Thoracic aorta (tissue), 2 donors: ENCODE measurements around the gene FRMPD4. TPM values are rescaled to one million over a fixed set of nuclear protein-coding genes. Genes with fewer than 3 reads are reported as not detected.

Experiments
- ATAC-seq: fragments of 150-250 bp; one replicate; pipeline ENCODE4 v1.8.0; 2017; ENCODE audit warnings: low read depth; ENCODE audit not compliant: insufficient number of reproducible peaks, low FRiP score
- DNase-seq: peaks from one replicate; pipeline ENCODE4 v3.0.0-alpha.2; 2020; ENCODE audit warnings: low spot score
- H3K27ac ChIP-seq, 2 donors: fragments of 200-600 bp; sonication (generic); 1 replicate in 1 of 2; 2 replicates in 1 of 2; pipeline ENCODE4 v1.5.1; 2016; ENCODE audit warnings: mild to moderate bottlenecking in 2 of 2, moderate library complexity in 2 of 2
- H3K27me3 ChIP-seq: fragments of 200-600 bp; sonication (generic); replicated peaks from 2 replicates; pipeline ENCODE4 v1.6.0; 2016; ENCODE audit warnings: mild to moderate bottlenecking; ENCODE audit not compliant: insufficient read depth
- H3K36me3 ChIP-seq: fragments of 200-600 bp; sonication (generic); one replicate; pipeline ENCODE4 v1.5.1; 2016
- H3K4me1 ChIP-seq, 2 donors: fragments of 200-600 bp; sonication (generic); 1 replicate in 1 of 2; 2 replicates in 1 of 2; pipeline versions ENCODE4 v1.5.1 to v1.6.0; 2016; ENCODE audit warnings: low read depth in 2 of 2, mild to moderate bottlenecking in 1 of 2; ENCODE audit not compliant: control insufficient read depth in 1 of 2
- H3K4me3 ChIP-seq: fragments of 200-600 bp; sonication (generic); 2 replicates; pipeline ENCODE4 v1.5.1; 2016; ENCODE audit warnings: mild to moderate bottlenecking
- H3K9me3 ChIP-seq: fragments of 200-600 bp; sonication (generic); 2 replicates; pipeline ENCODE4 v1.5.1; 2016
- total RNA-seq, 2 donors: library from RNA; depleted of rRNA; stranded (reverse); fragments of >200 nt; gene quantifications; one replicate each; pipeline versions ENCODE4 v1.1.0 to v1.2.3, GENCODE V29; 2016
- TF ChIP-seq, protein P1 (sequence below): fragments of 200-600 bp; sonication (generic); IDR thresholded peaks from one replicate; pipeline ENCODE4 v1.5.1; 2019; ENCODE audit warnings: antibody characterized with exemption

The FRMPD4 gene
- total RNA-seq, 2 donors from 2014 or later, result not detected

GRCh38 chrX:12396584-12396983 is 258.3 kb downstream of the FRMPD4 start:
- Histone ChIP-seq H3K4me1 (no peaks in the 10 kb centered on the region), H3K4me3 (no peak overlapping the region), H3K36me3 (no peaks in the 10 kb centered on the region), H3K9me3 (no peaks in the 10 kb centered on the region), H3K27ac (no peak overlapping the region), H3K27me3 (no peaks in the 10 kb centered on the region)
- DNase-seq (no peak), ATAC-seq (no peak)
- TF ChIP-seq, protein P1, sequence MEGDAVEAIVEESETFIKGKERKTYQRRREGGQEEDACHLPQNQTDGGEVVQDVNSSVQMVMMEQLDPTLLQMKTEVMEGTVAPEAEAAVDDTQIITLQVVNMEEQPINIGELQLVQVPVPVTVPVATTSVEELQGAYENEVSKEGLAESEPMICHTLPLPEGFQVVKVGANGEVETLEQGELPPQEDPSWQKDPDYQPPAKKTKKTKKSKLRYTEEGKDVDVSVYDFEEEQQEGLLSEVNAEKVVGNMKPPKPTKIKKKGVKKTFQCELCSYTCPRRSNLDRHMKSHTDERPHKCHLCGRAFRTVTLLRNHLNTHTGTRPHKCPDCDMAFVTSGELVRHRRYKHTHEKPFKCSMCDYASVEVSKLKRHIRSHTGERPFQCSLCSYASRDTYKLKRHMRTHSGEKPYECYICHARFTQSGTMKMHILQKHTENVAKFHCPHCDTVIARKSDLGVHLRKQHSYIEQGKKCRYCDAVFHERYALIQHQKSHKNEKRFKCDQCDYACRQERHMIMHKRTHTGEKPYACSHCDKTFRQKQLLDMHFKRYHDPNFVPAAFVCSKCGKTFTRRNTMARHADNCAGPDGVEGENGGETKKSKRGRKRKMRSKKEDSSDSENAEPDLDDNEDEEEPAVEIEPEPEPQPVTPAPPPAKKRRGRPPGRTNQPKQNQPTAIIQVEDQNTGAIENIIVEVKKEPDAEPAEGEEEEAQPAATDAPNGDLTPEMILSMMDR, result no peak

- no peak for ATAC-seq
- Histone ChIP-seq H3K4me3 (no peak overlapping the region), H3K27ac (no peak overlapping the region), H3K4me1 (no peaks in the 10 kb centered on the region), H3K9me3 (no peaks in the 10 kb centered on the region), H3K36me3 (no peaks in the 10 kb centered on the region), H3K27me3 (no peaks in the 10 kb centered on the region)
- TF ChIP-seq, protein P1, result no peak
- no peak for DNase-seq
These were observed 261.9 kb downstream of the FRMPD4 start for GRCh38 chrX:12400218-12400617.

- H3K4me1 ChIP-seq, result no peaks in the 10 kb centered on the region
- H3K36me3 ChIP-seq, result no peaks in the 10 kb centered on the region
- H3K27ac ChIP-seq, result no peak overlapping the region
- no peak overlapping the region for H3K4me3 ChIP-seq
- TF ChIP-seq, protein P1, result no peak
- no peaks in the 10 kb centered on the region for H3K27me3 ChIP-seq
- DNase-seq (no peak), ATAC-seq (no peak)
- H3K9me3 ChIP-seq, result no peaks in the 10 kb centered on the region
These were observed 263.0 kb downstream of the FRMPD4 start for GRCh38 chrX:12401252-12401651.

DNA sequence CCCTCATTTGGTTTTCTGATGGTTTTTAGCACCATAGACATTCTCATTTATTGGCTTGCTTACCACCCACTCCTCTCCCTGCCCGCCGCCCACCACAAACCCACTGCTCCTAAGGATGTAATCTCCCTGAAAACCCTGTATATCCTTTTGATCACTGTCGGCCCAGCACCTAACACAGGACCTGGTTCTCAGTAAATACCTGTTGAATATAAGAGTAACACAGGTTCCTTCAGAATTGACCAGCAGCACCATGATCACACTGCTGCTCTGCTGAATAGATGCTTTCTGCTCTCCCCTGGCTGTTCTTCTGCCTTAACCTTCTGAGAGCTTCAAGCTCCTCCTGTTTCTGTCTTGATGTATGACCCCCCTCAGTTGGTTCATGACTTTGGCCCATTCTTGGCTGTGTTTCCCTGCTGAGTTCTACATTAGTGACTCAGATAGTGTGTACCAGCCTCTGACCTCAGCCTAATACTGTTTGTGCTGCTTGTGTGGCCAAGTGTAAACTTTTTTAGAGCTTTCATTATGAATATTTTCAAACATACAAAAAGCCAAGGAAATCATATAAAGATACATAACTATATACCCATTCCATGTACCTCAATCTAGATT is 265.3 kb downstream of the FRMPD4 start:
- ATAC-seq (no peak), DNase-seq (no peak)
- H3K36me3 ChIP-seq, result no peaks in the 10 kb centered on the region
- no peaks in the 10 kb centered on the region for H3K27me3 ChIP-seq
- H3K4me1 ChIP-seq, result no peaks in the 10 kb centered on the region
- no peak overlapping the region for H3K4me3 ChIP-seq
- no peak overlapping the region for H3K27ac ChIP-seq
- TF ChIP-seq, protein P1, result no peak
- H3K9me3 ChIP-seq, result no peaks in the 10 kb centered on the region

DNA sequence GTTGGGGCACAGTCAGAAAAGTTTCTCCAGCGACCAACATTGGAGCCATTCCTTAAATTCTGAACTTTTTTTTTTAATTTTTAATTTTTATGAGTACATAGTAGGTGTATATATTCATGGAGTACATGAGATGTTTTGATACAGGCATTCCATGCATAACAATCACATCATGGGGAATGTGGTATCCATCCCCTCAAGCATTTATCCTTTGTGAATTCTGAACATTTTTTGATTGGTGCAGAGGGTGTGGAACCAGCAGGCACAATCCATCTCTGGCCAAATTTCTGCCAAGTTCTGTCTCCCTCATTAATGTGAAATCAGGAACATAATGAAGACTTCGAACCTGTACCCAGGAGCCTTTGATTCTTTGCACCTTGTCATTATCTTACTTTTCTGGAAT is 267.0 kb downstream of the FRMPD4 start:
- Histone ChIP-seq H3K9me3 (no peaks in the 10 kb centered on the region), H3K27ac (no peak overlapping the region), H3K27me3 (no peaks in the 10 kb centered on the region), H3K36me3 (no peaks in the 10 kb centered on the region), H3K4me3 (no peak overlapping the region), H3K4me1 (no peaks in the 10 kb centered on the region)
- TF ChIP-seq, protein P1, result no peak
- ATAC-seq (no peak), DNase-seq (no peak)
